PC-9 (cell line): ENCODE data around the gene ZNF729. TPM values are rescaled to one million over a fixed set of nuclear protein-coding genes. Genes with fewer than 3 reads are reported as not detected.

Experiments used
- BruUV-seq: library from RNA; stranded (reverse); fragments of 400-500 nt; replicated peaks from 2 replicates; lab custom pipeline; 2021; lab: Mats Ljungman, UMichigan
- CTCF ChIA-PET: fragments of 300-600 bp; sonication (Branson Sonifier 250); formaldehyde crosslinking; loops from one replicate; lab custom pipeline; 2022; ENCODE audit warnings: antibody characterized with exemption; lab: Charles Lee
- POLR2A ChIA-PET: fragments of 300-600 bp; sonication (Branson Sonifier 250); formaldehyde crosslinking; loops from one replicate; lab custom pipeline; 2022; ENCODE audit warnings: antibody characterized with exemption; ENCODE audit not compliant: unreplicated experiment; lab: Charles Lee
- DNase-seq, 2 experiments: peaks; one replicate each; pipeline versions ENCODE4 v3.0.0 to v3.0.0-alpha.2; 2015 to 2022; ENCODE audit warnings: mixed read lengths in 1 of 2
- H2AFZ ChIP-seq: fragments of 200-600 bp; sonication (generic); 2 replicates; pipeline ENCODE4 v1.8.1; 2017; ENCODE audit warnings: antibody characterized with exemption
- H3F3A ChIP-seq: fragments of 200-600 bp; sonication (generic); 2 replicates; pipeline ENCODE4 v1.8.1; 2017; ENCODE audit warnings: antibody characterized with exemption, mild to moderate bottlenecking, low read depth; ENCODE audit not compliant: insufficient read depth
- H3K27ac ChIP-seq: fragments of 200-600 bp; sonication (generic); 2 replicates; pipeline ENCODE4 v1.6.1; 2016; ENCODE audit warnings: mixed run types
- H3K27me3 ChIP-seq: fragments of 200-600 bp; sonication (generic); 2 replicates; pipeline ENCODE4 v1.6.1; 2016; ENCODE audit warnings: low read depth, mixed run types; ENCODE audit not compliant: insufficient read depth
- H3K36me3 ChIP-seq: fragments of 200-600 bp; sonication (generic); 2 replicates; pipeline ENCODE4 v1.6.1; 2016; ENCODE audit warnings: low read depth, mixed run types
- H3K4me1 ChIP-seq: fragments of 200-600 bp; sonication (generic); replicated peaks from 2 replicates; pipeline ENCODE4 v1.6.1; 2016; ENCODE audit warnings: mixed run types; ENCODE audit not compliant: insufficient read depth
- H3K4me2 ChIP-seq: fragments of 200-600 bp; sonication (generic); 2 replicates; pipeline ENCODE4 v1.6.1; 2017; ENCODE audit warnings: mixed run types
- H3K4me3 ChIP-seq: fragments of 200-600 bp; sonication (generic); 2 replicates; pipeline ENCODE4 v1.6.1; 2016; ENCODE audit warnings: mixed run types
- H3K79me2 ChIP-seq: fragments of 200-600 bp; sonication (generic); 2 replicates; pipeline ENCODE4 v1.6.1; 2017; ENCODE audit warnings: low read depth, mixed run types
- H3K9me2 ChIP-seq: fragments of 200-600 bp; sonication (generic); 2 replicates; pipeline ENCODE4 v1.8.1; 2017; ENCODE audit warnings: mild to moderate bottlenecking; ENCODE audit not compliant: insufficient read depth
- H3K9me3 ChIP-seq: fragments of 200-600 bp; sonication (generic); 2 replicates; pipeline ENCODE4 v1.8.1; 2016; ENCODE audit warnings: low read depth; ENCODE audit not compliant: insufficient read depth
- H4K20me1 ChIP-seq: fragments of 200-600 bp; sonication (generic); 2 replicates; pipeline ENCODE4 v1.8.1; 2017; ENCODE audit not compliant: insufficient read depth
- EZH2 ChIP-seq: fragments of 200-600 bp; sonication (generic); IDR thresholded peaks from 2 replicates; pipeline ENCODE4 v1.8.0; 2017; ENCODE audit warnings: antibody characterized with exemption, low read depth
- intact Hi-C: fragments of 100-400 bp; cut with micrococcal nuclease; formaldehyde crosslinking; loops from one replicate; pipeline ENCODE4 v1.10.0; 2022; ENCODE audit not compliant: unreplicated experiment
- total RNA-seq: library from RNA; stranded (reverse); gene quantifications from 2 replicates; pipeline ENCODE4 v1.2.3, GENCODE V29; 2021
- TF ChIP-seq, protein P1 (sequence below): fragments of 200-600 bp; sonication (generic); conservative IDR thresholded peaks from 2 replicates; pipeline ENCODE4 v1.6.1; 2017; ENCODE audit warnings: mixed run types, antibody characterized with exemption, mild to moderate bottlenecking, moderate library complexity

ZNF729 gene
- total RNA-seq, 1 experiment from 2014 or later = not detected

- Histone ChIP-seq H3K27me3 (no peaks in the 10 kb centered on the region), H3F3A (no peaks in the 10 kb centered on the region), H3K27ac (no peak overlapping the region), H3K36me3 (no peaks in the 10 kb centered on the region), H4K20me1 (no peaks in the 10 kb centered on the region), H3K4me3 (no peak overlapping the region), H3K4me2 (no peak overlapping the region), H3K9me2 (no peaks in the 10 kb centered on the region), H2AFZ (no peak overlapping the region), H3K79me2 (no peaks in the 10 kb centered on the region), H3K4me1 (no peaks in the 10 kb centered on the region), H3K9me3 (no peaks in the 10 kb centered on the region)
- intact Hi-C loops = no loop called here
- no TSS peak for BruUV-seq
- no peak for DNase-seq
- TF ChIP-seq, protein P1, sequence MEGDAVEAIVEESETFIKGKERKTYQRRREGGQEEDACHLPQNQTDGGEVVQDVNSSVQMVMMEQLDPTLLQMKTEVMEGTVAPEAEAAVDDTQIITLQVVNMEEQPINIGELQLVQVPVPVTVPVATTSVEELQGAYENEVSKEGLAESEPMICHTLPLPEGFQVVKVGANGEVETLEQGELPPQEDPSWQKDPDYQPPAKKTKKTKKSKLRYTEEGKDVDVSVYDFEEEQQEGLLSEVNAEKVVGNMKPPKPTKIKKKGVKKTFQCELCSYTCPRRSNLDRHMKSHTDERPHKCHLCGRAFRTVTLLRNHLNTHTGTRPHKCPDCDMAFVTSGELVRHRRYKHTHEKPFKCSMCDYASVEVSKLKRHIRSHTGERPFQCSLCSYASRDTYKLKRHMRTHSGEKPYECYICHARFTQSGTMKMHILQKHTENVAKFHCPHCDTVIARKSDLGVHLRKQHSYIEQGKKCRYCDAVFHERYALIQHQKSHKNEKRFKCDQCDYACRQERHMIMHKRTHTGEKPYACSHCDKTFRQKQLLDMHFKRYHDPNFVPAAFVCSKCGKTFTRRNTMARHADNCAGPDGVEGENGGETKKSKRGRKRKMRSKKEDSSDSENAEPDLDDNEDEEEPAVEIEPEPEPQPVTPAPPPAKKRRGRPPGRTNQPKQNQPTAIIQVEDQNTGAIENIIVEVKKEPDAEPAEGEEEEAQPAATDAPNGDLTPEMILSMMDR = no peak
- no peak for TF ChIP-seq EZH2
- CTCF ChIA-PET = no interaction called here
- POLR2A ChIA-PET = no interaction called here
Observed at GRCh38 chr19:22354665-22355064, 68.4 kb downstream of the ZNF729 start.

Other genes with a start within 250 kb of the ZNF729 start
- 1.1 and 1.7 TPM in 2 replicates for gene ZNF257, start 234.0 kb upstream of the ZNF729 start, total RNA-seq
- 0.24 TPM in 1 of 2 replicates, not detected in the other for gene ZNF676, start 89.5 kb upstream of the ZNF729 start, total RNA-seq
- gene ZNF98, start 135.9 kb downstream of the ZNF729 start, total RNA-seq = 0.92 and 1.9 TPM in 2 replicates